Transverse colon (tissue), 3 donors: ENCODE results near the gene AQP12A.

ENCODE experiments used
- POLR2A ChIP-seq: fragments of 450-650 bp; IDR thresholded peaks from one replicate; pipeline ENCODE4 v1.6.1; 2016; ENCODE audit warnings: antibody characterized with exemption, mild to moderate bottlenecking, moderate library complexity
- TF ChIP-seq, protein P1 (sequence below), 5 experiments: fragments of 200-600 bp in 3 of 5; fragments of 450-650 bp in 2 of 5; sonication (generic) in 3 of 5; IDR thresholded peaks; 1 replicate in 2 of 5; 2 replicates in 3 of 5; pipeline ENCODE4 v1.5.1; 2016 to 2017; ENCODE audit warnings: antibody characterized with exemption in 5 of 5, inconsistent platforms in 3 of 5, mild to moderate bottlenecking in 2 of 5, moderate library complexity in 1 of 5

- no peak for TF ChIP-seq POLR2A
- TF ChIP-seq, protein P1, sequence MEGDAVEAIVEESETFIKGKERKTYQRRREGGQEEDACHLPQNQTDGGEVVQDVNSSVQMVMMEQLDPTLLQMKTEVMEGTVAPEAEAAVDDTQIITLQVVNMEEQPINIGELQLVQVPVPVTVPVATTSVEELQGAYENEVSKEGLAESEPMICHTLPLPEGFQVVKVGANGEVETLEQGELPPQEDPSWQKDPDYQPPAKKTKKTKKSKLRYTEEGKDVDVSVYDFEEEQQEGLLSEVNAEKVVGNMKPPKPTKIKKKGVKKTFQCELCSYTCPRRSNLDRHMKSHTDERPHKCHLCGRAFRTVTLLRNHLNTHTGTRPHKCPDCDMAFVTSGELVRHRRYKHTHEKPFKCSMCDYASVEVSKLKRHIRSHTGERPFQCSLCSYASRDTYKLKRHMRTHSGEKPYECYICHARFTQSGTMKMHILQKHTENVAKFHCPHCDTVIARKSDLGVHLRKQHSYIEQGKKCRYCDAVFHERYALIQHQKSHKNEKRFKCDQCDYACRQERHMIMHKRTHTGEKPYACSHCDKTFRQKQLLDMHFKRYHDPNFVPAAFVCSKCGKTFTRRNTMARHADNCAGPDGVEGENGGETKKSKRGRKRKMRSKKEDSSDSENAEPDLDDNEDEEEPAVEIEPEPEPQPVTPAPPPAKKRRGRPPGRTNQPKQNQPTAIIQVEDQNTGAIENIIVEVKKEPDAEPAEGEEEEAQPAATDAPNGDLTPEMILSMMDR (IDR thresholded peaks at IDR 0.05), result no peak
Measured at GRCh38 chr2:240728827-240729226, 37.2 kb downstream of the AQP12A start.
